PC-3 (cell line): ENCODE data around the gene MED8.
A peak's percentile ranks its signal among the peaks of the same experiment; 100 is the strongest.

Source experiments
- EZH2 ChIP-seq: fragments of 300-600 bp; sonication (generic); IDR thresholded peaks from one replicate; pipeline ENCODE4 v1.6.1; 2017; ENCODE audit warnings: antibody characterized with exemption, mild to moderate bottlenecking, low read length; ENCODE audit not compliant: unreplicated experiment
- TF ChIP-seq, protein P1 (sequence below): fragments of 300-600 bp; sonication (generic); conservative IDR thresholded peaks from 2 replicates; pipeline ENCODE4 v1.5.1; 2017; ENCODE audit warnings: antibody characterized with exemption, low read depth, mild to moderate bottlenecking, low read length

DNA sequence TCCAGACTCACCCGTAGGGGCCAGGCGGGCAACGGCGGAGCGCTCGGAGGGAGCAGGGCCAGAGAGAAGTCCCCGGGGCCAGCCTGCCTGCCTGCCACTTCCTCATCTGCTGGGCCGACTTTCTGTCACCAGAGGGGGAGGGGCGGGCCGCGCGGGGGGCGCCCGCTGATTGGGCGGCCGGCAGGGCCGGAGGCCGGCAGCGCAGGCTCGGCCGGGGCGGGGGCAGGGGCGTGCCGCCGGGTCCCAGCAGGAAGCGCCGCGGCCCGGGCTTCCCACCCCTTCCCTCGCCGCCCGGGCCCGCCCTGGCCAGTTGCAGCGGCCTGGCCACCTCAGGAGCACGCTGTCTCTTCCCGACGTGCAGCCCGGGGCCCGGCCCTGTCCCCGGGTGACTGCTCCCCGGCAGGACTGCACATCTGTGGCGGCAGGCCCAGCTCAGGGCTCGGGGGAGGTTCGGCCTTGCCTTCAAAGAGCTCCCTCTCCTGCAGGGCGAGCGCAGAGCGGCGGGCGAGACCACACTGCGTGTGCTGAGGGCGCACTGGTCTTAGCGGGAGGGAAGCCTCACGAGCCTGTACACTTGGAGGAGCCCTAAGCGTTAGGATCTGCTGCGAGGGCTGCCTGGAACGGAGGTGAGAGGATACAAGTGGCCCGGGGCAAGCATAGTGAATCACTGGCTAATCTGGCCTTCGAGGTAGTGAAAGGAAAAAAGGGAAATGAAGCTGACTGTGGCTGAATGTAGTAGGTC is 21.5 kb downstream of the MED8 start, which contains the start of gene ELOVL1:
- TF ChIP-seq EZH2, result no peak
- TF ChIP-seq, protein P1, sequence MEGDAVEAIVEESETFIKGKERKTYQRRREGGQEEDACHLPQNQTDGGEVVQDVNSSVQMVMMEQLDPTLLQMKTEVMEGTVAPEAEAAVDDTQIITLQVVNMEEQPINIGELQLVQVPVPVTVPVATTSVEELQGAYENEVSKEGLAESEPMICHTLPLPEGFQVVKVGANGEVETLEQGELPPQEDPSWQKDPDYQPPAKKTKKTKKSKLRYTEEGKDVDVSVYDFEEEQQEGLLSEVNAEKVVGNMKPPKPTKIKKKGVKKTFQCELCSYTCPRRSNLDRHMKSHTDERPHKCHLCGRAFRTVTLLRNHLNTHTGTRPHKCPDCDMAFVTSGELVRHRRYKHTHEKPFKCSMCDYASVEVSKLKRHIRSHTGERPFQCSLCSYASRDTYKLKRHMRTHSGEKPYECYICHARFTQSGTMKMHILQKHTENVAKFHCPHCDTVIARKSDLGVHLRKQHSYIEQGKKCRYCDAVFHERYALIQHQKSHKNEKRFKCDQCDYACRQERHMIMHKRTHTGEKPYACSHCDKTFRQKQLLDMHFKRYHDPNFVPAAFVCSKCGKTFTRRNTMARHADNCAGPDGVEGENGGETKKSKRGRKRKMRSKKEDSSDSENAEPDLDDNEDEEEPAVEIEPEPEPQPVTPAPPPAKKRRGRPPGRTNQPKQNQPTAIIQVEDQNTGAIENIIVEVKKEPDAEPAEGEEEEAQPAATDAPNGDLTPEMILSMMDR, result peak; percentile 35
